ENCODE results near the gene SLC25A4. TPM values are rescaled to one million over a fixed set of nuclear protein-coding genes. Genes with fewer than 3 reads are reported as not detected.
A peak's percentile ranks its signal among the peaks of the same experiment; 100 is the strongest.

Gene SLC25A4
- total RNA-seq (2021; ENCODE audit: unreplicated experiment) (18.6 TPM), Bru-seq, nascent RNA (percentile 50 among the genes with signal in this experiment), BruChase-seq, experiment 1, labeled RNA remaining after a 2-hour chase (percentile 50 among the genes with signal in this experiment), BruChase-seq, experiment 2, labeled RNA remaining after a 6-hour chase (percentile 66 among the genes with signal in this experiment)
- 26.4 TPM for polyA plus RNA-seq (2012; ENCODE audit: insufficient read length)
- long read RNA-seq, full-length matches to known transcripts = 125 of 150 reads
- long read RNA-seq, partial matches to known transcripts = 9 of 150 reads
- long read RNA-seq, other reads (novel, unspliced or antisense) = 16 of 150 reads

- no peaks in the 10 kb centered on the region for H3K9me3 ChIP-seq (ENCODE audit: control insufficient read depth, insufficient read depth, low read depth, low read length)
- CTCF ChIA-PET = interaction anchor here (0.6 to 1.1 kb wide), 3 partner anchors 15 to 163 kb away, joined by 3 to 4 read pairs (median 4); no protein-coding TSS in a partner anchor
- ATAC-seq (peak; percentile 98), DNase-seq (ENCODE audit: low read depth, low spot score) (no peak)
- no peaks in the 10 kb centered on the region for H3K27me3 ChIP-seq (ENCODE audit: control insufficient read depth, insufficient read depth, low read length)
- no TSS peak for BruUV-seq (replicated peaks)
- no peaks in the 10 kb centered on the region for H3K36me3 ChIP-seq (ENCODE audit: control insufficient read depth, insufficient read depth, low read length)
- POLR2A ChIA-PET = interaction anchor here (0.6 to 0.7 kb wide), 2 partner anchors 843 to 1422 kb away, joined by 3 read pairs; no protein-coding TSS in a partner anchor
- TF ChIP-seq POLR2AphosphoS5 (IDR thresholded peaks at IDR 0.05; ENCODE audit: low read depth, low read length) (peak; percentile 86), SIN3A (IDR thresholded peaks at IDR 0.05; ENCODE audit: borderline replicate concordance, insufficient read depth, low read depth, low read length) (peak; percentile 64; the same call in 1 of the 2 replicates), TCF7L2 (IDR thresholded peaks at IDR 0.05; ENCODE audit: low read depth, low read length) (no peak), CTCF (IDR thresholded peaks at IDR 0.05) (peak; percentile 61), REST (IDR thresholded peaks at IDR 0.05; ENCODE audit: insufficient read depth in 1 of 2, low read depth in 2 of 2, low read length in 1 of 2) (no peak)
- H3K4me3 ChIP-seq (ENCODE audit: low read depth in 2 of 2, low read length in 2 of 2) = peak within 1 kb of the TSS; percentile 59 to 67
- in situ Hi-C loops (cut with HindIII; ENCODE audit: low pct_unique_long_range_greater_than_20kb, low sequenced_read_pairs) = no loop called here
- H3K27ac ChIP-seq (ENCODE audit: low read length) = peak within 1 kb of the TSS; percentile 74
- intact Hi-C loops (cut with micrococcal nuclease; ENCODE audit: unreplicated experiment) = no loop called here
- no peaks in the 10 kb centered on the region; the same call in 1 of the 2 replicates for H3K4me1 ChIP-seq (ENCODE audit: control insufficient read depth, insufficient read depth, low read length)
These were observed at the start of gene SLC25A4 for GRCh38 chr4:185142912-185143600. SLC25A4 (plus strand) TSS chr4:185143266; CDS start chr4:185143373, 107 bp downstream.

- CTCF ChIA-PET = no interaction called here
- no peaks in the 10 kb centered on the region for H3K4me1 ChIP-seq (ENCODE audit: control insufficient read depth, insufficient read depth, low read length)
- intact Hi-C loops (cut with micrococcal nuclease; ENCODE audit: unreplicated experiment) = no loop called here
- no TSS peak for BruUV-seq (replicated peaks)
- TF ChIP-seq REST (IDR thresholded peaks at IDR 0.05; ENCODE audit: insufficient read depth in 1 of 2, low read depth in 2 of 2, low read length in 1 of 2) (no peak), CTCF (IDR thresholded peaks at IDR 0.05) (no peak)
- no peak for DNase-seq (ENCODE audit: low read depth, low spot score)
- no peak overlapping the region for H3K4me3 ChIP-seq (ENCODE audit: low read depth in 2 of 2, low read length in 2 of 2)
- no peaks in the 10 kb centered on the region for H3K36me3 ChIP-seq (ENCODE audit: control insufficient read depth, insufficient read depth, low read length)
- ATAC-seq = no peak
- POLR2A ChIA-PET = no interaction called here
- no peak overlapping the region for H3K27ac ChIP-seq (ENCODE audit: low read length)
- H3K9me3 ChIP-seq (ENCODE audit: control insufficient read depth, insufficient read depth, low read depth, low read length) = no peaks in the 10 kb centered on the region
- in situ Hi-C loops (cut with HindIII; ENCODE audit: low pct_unique_long_range_greater_than_20kb, low sequenced_read_pairs) = no loop called here
- no peaks in the 10 kb centered on the region; the same call in 1 of the 2 replicates for H3K27me3 ChIP-seq (ENCODE audit: control insufficient read depth, insufficient read depth, low read length)
These were observed 49.5 kb upstream of the SLC25A4 start for GRCh38 chr4:185093603-185094002.
